HepG2 (cell line): Measurements from ENCODE around the gene CFAP119. TPM values are rescaled to one million over a fixed set of nuclear protein-coding genes. Genes with fewer than 3 reads are reported as not detected.
A peak's percentile ranks its signal among the peaks of the same experiment; 100 is the strongest.

Experiments used
- CEBPB ChIP-seq: IDR thresholded peaks from 2 replicates; pipeline ENCODE4 v1.6.1; 2011; ENCODE audit warnings: low read depth, low read length, improper control_type of control experiment, borderline replicate concordance
- EP300 ChIP-seq, 3 experiments: sonication (generic) in 1 of 3; formaldehyde crosslinking in 1 of 3; IDR thresholded peaks; 2 replicates each; pipeline versions ENCODE4 v1.5.1 to v1.6.1; 2011 to 2020; ENCODE audit warnings: low read depth in 2 of 3, low read length in 2 of 3, borderline replicate concordance in 1 of 3, improper control_type of control experiment in 1 of 3, mild to moderate bottlenecking in 1 of 3, missing genetic modification reagents in 1 of 3, moderate library complexity in 1 of 3
- ESRRA ChIP-seq: sonication (generic); formaldehyde crosslinking; IDR thresholded peaks from 2 replicates; pipeline ENCODE4 v1.5.1; 2020; ENCODE audit warnings: mild to moderate bottlenecking, low read depth, missing genetic modification reagents
- HDAC1 ChIP-seq: sonication (generic); formaldehyde crosslinking; IDR thresholded peaks from 2 replicates; pipeline ENCODE4 v1.5.1; 2020; ENCODE audit warnings: mild to moderate bottlenecking, missing genetic modification reagents
- HMG20B ChIP-seq: conservative IDR thresholded peaks from 2 replicates; pipeline ENCODE4 v1.6.1; 2016; ENCODE audit warnings: missing genetic modification reagents, missing compliant biosample characterization
- HNF4A ChIP-seq: sonication (generic); formaldehyde crosslinking; IDR thresholded peaks from 2 replicates; pipeline ENCODE4 v1.4.0; 2020; ENCODE audit warnings: missing genetic modification reagents
- IRF9 ChIP-seq: sonication (generic); formaldehyde crosslinking; IDR thresholded peaks from 2 replicates; pipeline ENCODE4 v1.8.0; 2022; ENCODE audit warnings: missing genetic modification reagents, mild to moderate bottlenecking, borderline replicate concordance
- MEIS2 ChIP-seq: sonication (generic); formaldehyde crosslinking; IDR thresholded peaks from 2 replicates; pipeline ENCODE4 v1.9.0; 2021; ENCODE audit warnings: mild to moderate bottlenecking, missing genetic modification reagents
- MNT ChIP-seq: fragments of 450-650 bp; IDR thresholded peaks from 2 replicates; pipeline ENCODE4 v1.6.1; 2016
- MTA1 ChIP-seq: sonication (generic); formaldehyde crosslinking; IDR thresholded peaks from 2 replicates; pipeline ENCODE4 v1.4.0; 2020; ENCODE audit warnings: missing genetic modification reagents, mild to moderate bottlenecking, borderline replicate concordance
- NONO ChIP-seq, 2 experiments: fragments of 450-650 bp in 1 of 2; sonication (generic) in 1 of 2; formaldehyde crosslinking in 1 of 2; IDR thresholded peaks in 1 of 2; conservative IDR thresholded peaks in 1 of 2; 2 replicates each; pipeline versions ENCODE4 v1.6.1 to v1.8.0; 2017 to 2022; ENCODE audit warnings: mild to moderate bottlenecking in 1 of 2, missing genetic modification reagents in 1 of 2, moderate library complexity in 1 of 2
- NR2F6 ChIP-seq, 2 experiments: IDR thresholded peaks; 2 replicates each; pipeline ENCODE4 v1.6.1; 2016; ENCODE audit warnings: antibody characterized with exemption in 1 of 2, mild to moderate bottlenecking in 1 of 2
- PCBP1 ChIP-seq: fragments of 200-400 bp; formaldehyde crosslinking; IDR thresholded peaks from 2 replicates; pipeline ENCODE4 v1.6.1; 2017; ENCODE audit warnings: mild to moderate bottlenecking, low read depth, low read length, borderline replicate concordance
- RFX1 ChIP-seq: fragments of 450-650 bp; IDR thresholded peaks from 2 replicates; pipeline ENCODE4 v1.6.1; 2017
- RORA ChIP-seq: sonication (generic); formaldehyde crosslinking; IDR thresholded peaks from 2 replicates; pipeline ENCODE4 v1.5.0; 2020; ENCODE audit warnings: mild to moderate bottlenecking, missing genetic modification reagents, moderate library complexity
- SMC3 ChIP-seq: IDR thresholded peaks from 2 replicates; pipeline ENCODE4 v1.6.1; 2011; ENCODE audit warnings: low read length, improper control_type of control experiment
- SNAPC2 ChIP-seq: sonication (generic); formaldehyde crosslinking; IDR thresholded peaks from 2 replicates; pipeline ENCODE4 v1.8.1; 2022; ENCODE audit warnings: mild to moderate bottlenecking, missing genetic modification reagents
- TFDP1 ChIP-seq: IDR thresholded peaks from 2 replicates; pipeline ENCODE4 v1.6.1; 2016; ENCODE audit warnings: missing compliant biosample characterization, missing genetic modification reagents, borderline replicate concordance
- TP53 ChIP-seq: sonication (generic); formaldehyde crosslinking; conservative IDR thresholded peaks from 2 replicates; pipeline ENCODE4 v1.4.0; 2020; ENCODE audit warnings: missing genetic modification reagents
- U2AF1 ChIP-seq: fragments of 200-400 bp; formaldehyde crosslinking; optimal IDR thresholded peaks from 2 replicates; pipeline ENCODE3; 2017; ENCODE audit warnings: mild to moderate bottlenecking, low read depth, low read length
- ZNF121 ChIP-seq: sonication (generic); formaldehyde crosslinking; IDR thresholded peaks from 2 replicates; pipeline ENCODE4 v1.5.0; 2020; ENCODE audit warnings: mild to moderate bottlenecking, missing genetic modification reagents
- ZNF280B ChIP-seq: sonication (generic); formaldehyde crosslinking; IDR thresholded peaks from 2 replicates; pipeline ENCODE4 v1.5.0; 2020; ENCODE audit warnings: missing genetic modification reagents, mild to moderate bottlenecking, borderline replicate concordance
- ZNF282 ChIP-seq: fragments of 450-650 bp; IDR thresholded peaks from 2 replicates; pipeline ENCODE4 v1.6.1; 2018; ENCODE audit not compliant: partially characterized antibody
- ZNF883 ChIP-seq: sonication (generic); formaldehyde crosslinking; IDR thresholded peaks from 2 replicates; pipeline ENCODE4 v1.5.1; 2020; ENCODE audit warnings: mild to moderate bottlenecking, missing genetic modification reagents; ENCODE audit errors: not compliant biosample characterization
- polyA plus RNA-seq, 8 experiments: library from polyadenylated mRNA; depleted of rRNA in 3 of 8; stranded (reverse) in 7 of 8; unstranded in 1 of 8; fragments of >200 nt; fragmentation: Illumina TruSeq in 4 of 8; extraction: Trizol in 4 of 8; gene quantifications; 2 replicates each; pipeline versions ENCODE4 v1.2.1 to v1.2.3, GENCODE V29; 2011 to 2016; ENCODE audit warnings: low read depth in 4 of 8, missing spikeins in 1 of 8, mixed read lengths in 1 of 8; ENCODE audit not compliant: insufficient read depth in 1 of 8
- total RNA-seq, 5 experiments: library from RNA; depleted of rRNA; stranded (reverse); fragments of >200 nt; fragmentation: Illumina TruSeq; extraction: Trizol; gene quantifications; 2 replicates each; pipeline ENCODE4 v1.2.3, GENCODE V29; 2016; ENCODE audit warnings: low read depth in 1 of 5

The CFAP119 gene
- total and polyA plus RNA-seq, 2 of the 13 experiments (the other 11 are each of a cell fraction or from before 2014, with no cell fraction given) = 6.4 TPM

- peak; percentile 92 for TF ChIP-seq SNAPC2 (CRISPR knock-in tag)
- TF ChIP-seq ZNF121 (CRISPR knock-in tag) = peak; percentile 85
- no peak for TF ChIP-seq MNT
- no peak for TF ChIP-seq RFX1
- peak; percentile 81 for TF ChIP-seq MTA1 (CRISPR knock-in tag)
- TF ChIP-seq U2AF1 = peak; percentile 87
- TF ChIP-seq EP300 (IDR thresholded peaks at IDR 0.05; ENCODE audit: low read depth in 2 of 2, low read length in 2 of 2) = peak; percentile 68 to 78; a peak in 3 of 4 replicates
- peak; percentile 61; the same call in 1 of the 2 replicates for TF ChIP-seq EP300 (CRISPR knock-in tag; IDR thresholded peaks at IDR 0.05; ENCODE audit: borderline replicate concordance)
- TF ChIP-seq TFDP1 (CRISPR knock-in tag) = peak; percentile 67; the same call in 1 of the 2 replicates
- TF ChIP-seq ZNF280B (CRISPR knock-in tag) = peak; percentile 96; the same call in 1 of the 2 replicates
- peak; percentile 74 for TF ChIP-seq ESRRA (CRISPR knock-in tag)
- TF ChIP-seq RORA (CRISPR knock-in tag) = 0 out of 2 replicates have a peak, but pooled peaks have one; percentile 31
- no peak for TF ChIP-seq ZNF282
- peak; percentile 80 for TF ChIP-seq HNF4A (CRISPR knock-in tag)
- TF ChIP-seq NONO (IDR thresholded peaks at IDR 0.05) = no peak
- TF ChIP-seq NONO (CRISPR knock-in tag; conservative IDR thresholded peaks at IDR 0.05) = peak; percentile 95
- 0 out of 2 replicates have a peak, but pooled peaks have one; percentile 50 for TF ChIP-seq PCBP1
- TF ChIP-seq HDAC1 (CRISPR knock-in tag) = peak; percentile 98
- TF ChIP-seq MEIS2 (CRISPR knock-in tag) = peak; percentile 83
- no peak for TF ChIP-seq NR2F6 (IDR thresholded peaks at IDR 0.05)
- TF ChIP-seq NR2F6 (CRISPR knock-in tag; IDR thresholded peaks at IDR 0.05) = peak; percentile 84
- peak; percentile 98 for TF ChIP-seq IRF9 (CRISPR knock-in tag)
- peak; percentile 86 for TF ChIP-seq TP53 (CRISPR knock-in tag)
- peak; percentile 58 for TF ChIP-seq HMG20B
- TF ChIP-seq CEBPB = no peak
- peak; percentile 71 for TF ChIP-seq ZNF883 (CRISPR knock-in tag)
- no peak; the same call in 1 of the 2 replicates for TF ChIP-seq SMC3
Measured at GRCh38 chr16:30805370-30806169, 43.7 kb upstream of the CFAP119 start (continued).
